RWPE2 (cell line): ENCODE results near the gene NCR3LG1.

Experiments
- ATAC-seq: fragments of 200-7000 bp; cut with Tn5 transposase; 3 replicates; pipeline ENCODE4 v1.9.1; 2021; ENCODE audit warnings: low read depth
- DNase-seq: peaks from one replicate; pipeline ENCODE4 v3.0.0-alpha.2; 2020; ENCODE audit warnings: low spot score
- H3K27ac ChIP-seq: fragments of 450-650 bp; 2 replicates; pipeline ENCODE4 v1.5.1; 2017; ENCODE audit warnings: mild to moderate bottlenecking; ENCODE audit not compliant: poor library complexity, severe bottlenecking
- H3K27me3 ChIP-seq: fragments of 250-450 bp; sonication (Bioruptor Pico); 2 replicates; pipeline ENCODE4 v1.5.1; 2021; ENCODE audit warnings: mild to moderate bottlenecking, moderate library complexity; ENCODE audit not compliant: insufficient read depth, poor library complexity, severe bottlenecking
- H3K36me3 ChIP-seq: fragments of 250-450 bp; sonication (Bioruptor Pico); 2 replicates; pipeline ENCODE4 v1.5.1; 2020; ENCODE audit warnings: low read depth, mild to moderate bottlenecking, moderate library complexity
- H3K4me1 ChIP-seq: fragments of 250-450 bp; sonication (Bioruptor Pico); 2 replicates; pipeline ENCODE4 v1.5.1; 2021; ENCODE audit warnings: mild to moderate bottlenecking, moderate library complexity; ENCODE audit not compliant: insufficient read depth, poor library complexity, severe bottlenecking
- H3K4me3 ChIP-seq: fragments of 250-450 bp; sonication (Bioruptor Pico); 2 replicates; pipeline ENCODE4 v1.5.1; 2021; ENCODE audit warnings: mild to moderate bottlenecking, moderate library complexity; ENCODE audit not compliant: severe bottlenecking
- H3K9me3 ChIP-seq: fragments of 250-450 bp; sonication (Bioruptor Pico); 2 replicates; pipeline ENCODE4 v1.5.1; 2021; ENCODE audit warnings: mild to moderate bottlenecking, moderate library complexity; ENCODE audit not compliant: severe bottlenecking
- CTCF ChIP-seq: fragments of 450-650 bp; IDR thresholded peaks from one replicate; pipeline ENCODE4 v1.5.1; 2017; ENCODE audit warnings: mild to moderate bottlenecking, moderate library complexity; ENCODE audit not compliant: poor library complexity, severe bottlenecking

Gene NCR3LG1

GRCh38 chr11:17369684-17370243, 18.2 kb downstream of the NCR3LG1 start:
- ATAC-seq: no peak
- H3K36me3 ChIP-seq: peaks cover 43% of the 10 kb centered on the region
- DNase-seq: no peak
- no peaks in the 10 kb centered on the region for H3K4me1 ChIP-seq
- H3K27me3 ChIP-seq: no peaks in the 10 kb centered on the region
- TF ChIP-seq CTCF: no peak
- no peak overlapping the region for H3K27ac ChIP-seq
- H3K4me3 ChIP-seq: no peak overlapping the region
- H3K9me3 ChIP-seq: peaks cover 20% of the 10 kb centered on the region

GRCh38 chr11:17371614-17372013, 20.0 kb downstream of the NCR3LG1 start:
- TF ChIP-seq CTCF: no peak
- H3K27me3 ChIP-seq: no peaks in the 10 kb centered on the region
- ATAC-seq: no peak
- no peaks in the 10 kb centered on the region for H3K4me1 ChIP-seq
- H3K9me3 ChIP-seq: peaks cover 20% of the 10 kb centered on the region
- H3K4me3 ChIP-seq: no peak overlapping the region
- H3K27ac ChIP-seq: no peak overlapping the region
- no peak for DNase-seq
- peaks cover 43% of the 10 kb centered on the region for H3K36me3 ChIP-seq

- Histone ChIP-seq H3K4me1 (no peaks in the 10 kb centered on the region), H3K36me3 (peaks cover 21% of the 10 kb centered on the region), H3K27ac (no peak overlapping the region), H3K9me3 (peaks cover 18% of the 10 kb centered on the region), H3K4me3 (no peak overlapping the region), H3K27me3 (no peaks in the 10 kb centered on the region)
- no peak for ATAC-seq
- TF ChIP-seq CTCF: no peak
- no peak for DNase-seq
Observed at GRCh38 chr11:17375547-17375946, 23.9 kb downstream of the NCR3LG1 start.

- no peak for TF ChIP-seq CTCF
- DNase-seq (no peak), ATAC-seq (no peak)
- H3K4me3 ChIP-seq: no peak overlapping the region
- no peaks in the 10 kb centered on the region for H3K4me1 ChIP-seq
- peaks cover 13% of the 10 kb centered on the region for H3K36me3 ChIP-seq
- no peaks in the 10 kb centered on the region for H3K27me3 ChIP-seq
- H3K9me3 ChIP-seq: peaks cover 10% of the 10 kb centered on the region
- H3K27ac ChIP-seq: no peak overlapping the region
Observed at GRCh38 chr11:17376493-17376892, 24.9 kb downstream of the NCR3LG1 start.

GRCh38 chr11:17378655-17379054, 27.1 kb downstream of the NCR3LG1 start:
- DNase-seq: no peak
- H3K9me3 ChIP-seq: peaks cover 1% of the 10 kb centered on the region
- no peaks in the 10 kb centered on the region for H3K27me3 ChIP-seq
- TF ChIP-seq CTCF: no peak
- H3K27ac ChIP-seq: no peak overlapping the region
- no peaks in the 10 kb centered on the region for H3K4me1 ChIP-seq
- H3K36me3 ChIP-seq: no peaks in the 10 kb centered on the region
- no peak overlapping the region for H3K4me3 ChIP-seq
- no peak for ATAC-seq
